Pancreas (tissue), 10 donors: ENCODE measurements around the gene VWA3B. TPM values are rescaled to one million over a fixed set of nuclear protein-coding genes. Genes with fewer than 3 reads are reported as not detected.
A peak's percentile ranks its signal among the peaks of the same experiment; 100 is the strongest.

Experiments used
- ATAC-seq, 4 donors: fragments of 200-7000 bp; cut with Tn5 transposase; one replicate each; pipeline versions ENCODE4 v1.8.0 to v1.9.1; 2020; ENCODE audit warnings: mild to moderate bottlenecking in 4 of 4, moderate library complexity in 4 of 4
- DNase-seq, 6 donors: peaks; one replicate each; pipeline ENCODE4 v3.0.0-alpha.2; 2020
- FAIRE-seq: peaks from 2 replicates; lab custom pipeline; 2012; peaks lifted over from hg19 to GRCh38; lab: Jason Lieb, UNC
- H3K27ac ChIP-seq, 4 donors: fragments of 200-600 bp; sonication (generic); 1 replicate in 3 of 4; 2 replicates in 1 of 4; pipeline versions ENCODE4 v1.5.0 to v1.8.0; 2020
- H3K27me3 ChIP-seq, 4 donors: fragments of 200-600 bp; one replicate each; pipeline ENCODE4 v1.8.0; 2021
- H3K36me3 ChIP-seq, 3 donors: fragments of 200-600 bp; sonication (generic) in 1 of 3; one replicate each; pipeline versions ENCODE4 v1.5.0 to v1.8.0; 2020 to 2021
- H3K4me1 ChIP-seq, 3 donors: fragments of 200-600 bp; one replicate each; pipeline ENCODE4 v1.8.0; 2021
- H3K4me3 ChIP-seq, 4 donors: fragments of 200-600 bp; sonication (generic) in 2 of 4; one replicate each; pipeline versions ENCODE4 v1.5.0 to v1.8.0; 2020 to 2021
- H3K9me3 ChIP-seq, 4 donors: fragments of 200-600 bp; one replicate each; pipeline ENCODE4 v1.8.0; 2021
- CTCF ChIP-seq, 4 donors: fragments of 200-600 bp; sonication (generic) in 3 of 4; IDR thresholded peaks; one replicate each; pipeline versions ENCODE4 v1.5.0 to v1.8.0; 2021; ENCODE audit warnings: antibody characterized with exemption in 4 of 4
- WGBS, 2 donors: extraction: QIAGEN DNeasy Blood & Tissue Kit; methylation state at CpG; one replicate each; pipeline ENCODE4 v1.1.7; 2013; 5-methylcytosine and 5-hydroxymethylcytosine counted together
- intact Hi-C, 3 donors: fragments of 100-400 bp; cut with DNase I; formaldehyde crosslinking; loops; one replicate each; pipeline versions ENCODE4 v1.11.1 to v1.14.2; 2022
- polyA plus RNA-seq, 2 donors: library from polyadenylated mRNA; stranded (reverse); fragments of 200-250 nt; gene quantifications; one replicate each; pipeline ENCODE4 v1.2.3, GENCODE V29; 2013
- total RNA-seq, 6 donors: library from RNA; stranded (reverse); fragmentation: NEBNext Ultra II Directional in 4 of 6; extraction: Animal tissue kit (Norgen Biotek cat#: 25700) in 4 of 6; gene quantifications; one replicate each; pipeline versions ENCODE4 v1.2.1 to v1.2.4, GENCODE V29; 2021 to 2023
- donor health status: healthy with polysubstance abuse.
- donor health status: DM: no; HTN: no; CAD: no; lungs with moderate emphysema.
- donor health status: DM: no; HTN: no; CAD: no.
- donor health status: control.
- donor health status: control.
- donor health status: Bipolar disorder and iron deficiency.
- donor health status: DM: yes; HTN: yes; CAD: no.
- donor health status: DM: no; HTN: no; CAD: no.
- donor health status: DM: no; HTN: no; CAD: no.
- donor health status: DM: yes; HTN: yes; CAD: no.

The VWA3B gene
- total and polyA plus RNA-seq, 8 donors = 0.04 to 0.24 (median 0.07) TPM; not detected in 5

DNA sequence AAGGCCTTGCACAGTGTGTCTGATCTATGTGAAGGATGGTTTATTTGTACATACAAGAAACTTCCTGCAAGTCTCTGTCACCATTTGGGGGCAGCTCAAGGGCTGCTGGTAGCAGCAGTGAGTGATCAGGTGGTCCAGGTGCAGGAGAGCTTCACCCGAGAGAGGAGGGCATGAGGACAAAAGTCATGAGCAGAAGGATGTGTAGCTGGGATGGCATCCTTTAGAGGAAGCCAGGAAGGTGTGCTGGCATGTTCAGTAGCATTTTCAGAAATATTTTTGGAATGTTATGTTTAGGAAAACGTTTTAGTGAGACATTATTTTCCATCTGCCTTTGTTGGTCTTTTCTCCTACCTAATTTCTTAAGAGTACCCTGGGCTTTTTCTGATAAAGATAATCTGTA, 31.9 kb downstream of the VWA3B start:
- 42 to 43% methylated on average over 2 of the region's 2 CpGs for WGBS, 2 donors
- Histone ChIP-seq H3K4me1 (no peaks in the 10 kb centered on the region), H3K9me3 (no peaks in the 10 kb centered on the region), H3K27ac (no peak overlapping the region), H3K36me3 (no peaks in the 10 kb centered on the region), H3K4me3 (no peak overlapping the region), H3K27me3 (no peaks in the 10 kb centered on the region)
- DNase-seq = no peak
- no peak for ATAC-seq
- intact Hi-C loops = no loop called here
- TF ChIP-seq CTCF (IDR thresholded peaks at IDR 0.05) = no peak
- FAIRE-seq = no peak

DNA sequence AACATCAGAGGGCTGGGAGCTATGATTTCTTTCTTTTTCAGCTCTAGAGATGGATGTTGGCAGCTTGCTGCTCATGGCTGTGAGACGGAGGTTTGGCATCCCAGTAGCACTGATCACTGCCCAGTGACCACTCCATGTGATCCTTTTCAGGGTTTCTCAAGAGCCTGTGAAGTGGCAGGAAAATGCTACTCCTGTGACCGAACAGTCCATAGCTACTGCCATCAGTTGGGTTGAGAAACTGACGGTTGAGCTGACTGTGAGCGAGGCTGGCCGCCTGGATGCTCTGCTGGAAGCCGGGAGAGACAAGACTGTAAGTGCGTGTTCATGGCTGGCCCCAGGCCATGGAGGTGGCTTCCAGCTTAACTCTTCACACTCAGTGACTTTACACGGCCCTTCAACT, 34.2 kb downstream of the VWA3B start:
- FAIRE-seq (no peak), DNase-seq (no peak), ATAC-seq (no peak)
- H3K9me3 ChIP-seq = no peaks in the 10 kb centered on the region
- no peaks in the 10 kb centered on the region for H3K4me1 ChIP-seq
- H3K27me3 ChIP-seq = no peaks in the 10 kb centered on the region
- H3K27ac ChIP-seq = no peak overlapping the region
- no peak overlapping the region for H3K4me3 ChIP-seq
- no peak for TF ChIP-seq CTCF (IDR thresholded peaks at IDR 0.05)
- intact Hi-C loops = no loop called here
- no peaks in the 10 kb centered on the region for H3K36me3 ChIP-seq
- 78 to 86% methylated on average over 8 of the region's 8 CpGs for WGBS, 2 donors

- TF ChIP-seq CTCF (IDR thresholded peaks at IDR 0.05) = no peak
- ATAC-seq (no peak), FAIRE-seq (no peak), DNase-seq (no peak)
- intact Hi-C loops = no loop called here
- H3K9me3 ChIP-seq = no peaks in the 10 kb centered on the region
- no peaks in the 10 kb centered on the region for H3K27me3 ChIP-seq
- no peak overlapping the region for H3K4me3 ChIP-seq
- H3K4me1 ChIP-seq = no peaks in the 10 kb centered on the region
- 67 to 78% methylated on average over 3 of the region's 3 CpGs for WGBS, 2 donors
- H3K36me3 ChIP-seq = no peaks in the 10 kb centered on the region
- no peak overlapping the region for H3K27ac ChIP-seq
Observed at GRCh38 chr2:98122524-98122923, 35.6 kb downstream of the VWA3B start.

- DNase-seq (no peak), FAIRE-seq (no peak), ATAC-seq (peak in 1 of 4 donors; percentile 15)
- Histone ChIP-seq H3K36me3 (no peaks in the 10 kb centered on the region), H3K4me1 (no peaks in the 10 kb centered on the region), H3K27me3 (no peaks in the 10 kb centered on the region), H3K27ac (no peak overlapping the region), H3K9me3 (no peaks in the 10 kb centered on the region), H3K4me3 (no peak overlapping the region)
- 60 to 62% methylated on average over 8 of the region's 8 CpGs for WGBS, 2 donors
- no peak for TF ChIP-seq CTCF (IDR thresholded peaks at IDR 0.05)
- intact Hi-C loops = no loop called here
Observed at GRCh38 chr2:98123286-98123685, 36.3 kb downstream of the VWA3B start.

DNA sequence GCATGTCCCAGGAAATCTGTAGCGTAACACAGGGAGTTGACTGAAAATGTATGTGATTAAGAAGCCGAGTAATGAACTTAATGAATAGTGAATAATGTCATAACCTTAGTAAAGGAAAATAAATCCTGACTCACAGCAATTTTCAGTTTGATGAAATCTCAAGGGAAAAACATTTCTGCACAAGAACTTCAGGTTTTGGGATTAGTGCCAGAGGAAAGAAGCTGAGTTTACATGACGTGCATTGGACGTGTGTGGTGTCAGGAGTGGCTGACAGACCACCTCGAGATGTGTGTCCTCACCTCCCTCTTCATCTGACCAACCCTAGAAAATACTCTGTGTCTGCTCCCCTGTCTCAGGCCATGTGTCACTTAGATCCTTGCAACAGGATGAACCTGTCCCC, 39.1 kb downstream of the VWA3B start:
- no peak for ATAC-seq
- Histone ChIP-seq H3K36me3 (no peaks in the 10 kb centered on the region), H3K27ac (no peak overlapping the region), H3K4me3 (no peak overlapping the region), H3K27me3 (no peaks in the 10 kb centered on the region), H3K9me3 (no peaks in the 10 kb centered on the region), H3K4me1 (no peaks in the 10 kb centered on the region)
- intact Hi-C loops = no loop called here
- no peak for TF ChIP-seq CTCF (IDR thresholded peaks at IDR 0.05)
- FAIRE-seq = no peak
- no peak for DNase-seq
- WGBS, 2 donors = 74 to 84% methylated on average over 5 of the region's 5 CpGs
